GM12874 (cell line): Measurements from ENCODE around the gene RNFT2.

Experiments used
- TF ChIP-seq, protein P1 (sequence below): IDR thresholded peaks from 2 replicates; pipeline ENCODE4 v1.5.1; 2011; ENCODE audit warnings: low read depth, mild to moderate bottlenecking, control low read depth, low read length, moderate library complexity; ENCODE audit not compliant: insufficient read depth

RNFT2 gene

GRCh38 chr12:116837097-116837496 is 99.0 kb downstream of the RNFT2 start:
- TF ChIP-seq, protein P1, sequence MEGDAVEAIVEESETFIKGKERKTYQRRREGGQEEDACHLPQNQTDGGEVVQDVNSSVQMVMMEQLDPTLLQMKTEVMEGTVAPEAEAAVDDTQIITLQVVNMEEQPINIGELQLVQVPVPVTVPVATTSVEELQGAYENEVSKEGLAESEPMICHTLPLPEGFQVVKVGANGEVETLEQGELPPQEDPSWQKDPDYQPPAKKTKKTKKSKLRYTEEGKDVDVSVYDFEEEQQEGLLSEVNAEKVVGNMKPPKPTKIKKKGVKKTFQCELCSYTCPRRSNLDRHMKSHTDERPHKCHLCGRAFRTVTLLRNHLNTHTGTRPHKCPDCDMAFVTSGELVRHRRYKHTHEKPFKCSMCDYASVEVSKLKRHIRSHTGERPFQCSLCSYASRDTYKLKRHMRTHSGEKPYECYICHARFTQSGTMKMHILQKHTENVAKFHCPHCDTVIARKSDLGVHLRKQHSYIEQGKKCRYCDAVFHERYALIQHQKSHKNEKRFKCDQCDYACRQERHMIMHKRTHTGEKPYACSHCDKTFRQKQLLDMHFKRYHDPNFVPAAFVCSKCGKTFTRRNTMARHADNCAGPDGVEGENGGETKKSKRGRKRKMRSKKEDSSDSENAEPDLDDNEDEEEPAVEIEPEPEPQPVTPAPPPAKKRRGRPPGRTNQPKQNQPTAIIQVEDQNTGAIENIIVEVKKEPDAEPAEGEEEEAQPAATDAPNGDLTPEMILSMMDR, result no peak

GRCh38 chr12:116838365-116838764 is 100.2 kb downstream of the RNFT2 start:
- TF ChIP-seq, protein P1, result no peak

DNA sequence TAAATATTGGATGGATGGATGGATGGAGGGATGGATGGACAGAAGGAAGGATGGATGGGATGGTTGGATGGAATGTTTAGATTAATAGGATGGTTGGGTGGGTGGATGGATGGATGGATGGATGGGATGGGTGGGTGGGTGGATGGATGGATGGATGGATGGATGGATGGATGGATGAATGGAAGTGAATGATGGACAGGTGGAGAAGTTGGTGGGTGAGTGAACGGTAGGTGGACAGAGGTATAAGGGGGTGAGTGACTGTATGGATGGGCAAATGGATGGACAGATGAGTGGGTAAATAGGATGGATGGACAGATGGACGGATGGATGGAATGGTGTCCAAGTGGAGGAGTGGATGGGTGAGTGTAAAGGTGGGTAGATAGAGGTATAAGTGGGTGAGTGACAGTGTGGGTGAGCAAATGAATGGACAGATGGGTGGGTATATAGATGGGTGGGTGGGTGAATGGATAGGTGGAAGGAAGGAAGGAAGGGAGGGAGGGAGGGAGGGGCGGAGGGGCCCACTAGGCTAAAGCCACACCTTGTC is 101.2 kb downstream of the RNFT2 start:
- TF ChIP-seq, protein P1, result no peak

- TF ChIP-seq, protein P1, result no peak
Observed at GRCh38 chr12:116843085-116843484, 105.0 kb downstream of the RNFT2 start.

DNA sequence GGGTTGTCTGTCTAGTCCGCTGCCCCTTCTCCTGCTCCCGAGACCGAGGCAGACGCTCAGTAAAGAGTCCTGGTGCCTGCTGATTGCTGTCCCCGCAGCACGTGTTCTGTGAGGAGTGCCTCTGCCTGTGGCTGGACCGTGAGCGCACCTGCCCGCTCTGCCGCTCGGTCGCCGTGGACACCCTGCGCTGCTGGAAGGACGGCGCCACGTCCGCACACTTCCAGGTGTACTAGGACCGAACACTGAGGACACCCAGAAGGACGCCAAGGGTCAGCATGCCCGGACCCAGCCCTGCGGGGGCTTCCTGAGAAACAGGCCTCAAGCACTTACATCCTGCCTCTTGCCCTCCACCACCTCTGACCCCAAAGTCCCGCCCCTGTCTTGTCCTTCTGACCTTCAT is 111.1 kb downstream of the RNFT2 start:
- TF ChIP-seq, protein P1, result no peak

DNA sequence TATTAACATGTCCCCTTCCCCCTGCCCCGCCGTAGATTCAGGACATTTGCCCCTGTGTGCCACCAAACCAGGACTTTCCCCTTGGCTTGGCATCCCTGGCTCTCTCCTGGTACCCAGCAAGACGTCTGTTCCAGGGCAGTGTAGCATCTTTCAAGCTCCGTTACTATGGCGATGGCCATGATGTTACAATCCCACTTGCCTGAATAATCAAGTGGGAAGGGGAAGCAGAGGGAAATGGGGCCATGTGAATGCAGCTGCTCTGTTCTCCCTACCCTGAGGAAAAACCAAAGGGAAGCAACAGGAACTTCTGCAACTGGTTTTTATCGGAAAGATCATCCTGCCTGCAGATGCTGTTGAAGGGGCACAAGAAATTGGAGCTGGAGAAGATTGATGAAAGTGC is 114.2 kb downstream of the RNFT2 start:
- TF ChIP-seq, protein P1, result no peak

GRCh38 chr12:116853507-116853906 is 115.4 kb downstream of the RNFT2 start:
- TF ChIP-seq, protein P1, result no peak
